Amniotic stem cell (primary cell): ENCODE results near the gene CYP1A1.
"Not testable (repeated sequence)": the region's sequence is repeated elsewhere in the genome, so short reads cannot be mapped to it uniquely, and the experiment has no call there.

ENCODE experiments used
- DNase-seq: peaks from one replicate; lab custom pipeline; 2025; lab: John Stamatoyannopoulos, UW

Gene CYP1A1

GRCh38 chr15:74738239-74738638 is 12.9 kb upstream of the CYP1A1 start:
- DNase-seq, result not testable (repeated sequence)

- DNase-seq, result no peak
Measured at GRCh38 chr15:74735305-74735704, 10.0 kb upstream of the CYP1A1 start.

GRCh38 chr15:74733269-74733668 is 7.9 kb upstream of the CYP1A1 start:
- DNase-seq, result no peak

- no peak for DNase-seq
Measured at GRCh38 chr15:74732846-74733245, 7.5 kb upstream of the CYP1A1 start.

- no peak for DNase-seq
Measured at GRCh38 chr15:74730619-74731316, 5.4 kb upstream of the CYP1A1 start.

GRCh38 chr15:74729372-74729771 is 4.0 kb upstream of the CYP1A1 start:
- not testable (repeated sequence) for DNase-seq

GRCh38 chr15:74728699-74729098 is 3.4 kb upstream of the CYP1A1 start:
- not testable (repeated sequence) for DNase-seq

- DNase-seq, result no peak
Measured at GRCh38 chr15:74727727-74728126, 2.4 kb upstream of the CYP1A1 start.

- DNase-seq, result no peak
Measured at GRCh38 chr15:74726774-74727164, 1.4 kb upstream of the CYP1A1 start.

GRCh38 chr15:74725845-74726773 is 781 bp upstream of the CYP1A1 start:
- no peak for DNase-seq

GRCh38 chr15:74724570-74725224 is 631 bp downstream of the CYP1A1 start:
- no peak for DNase-seq

GRCh38 chr15:74723754-74724334 is 1.5 kb downstream of the CYP1A1 start:
- DNase-seq, result no peak

- no peak for DNase-seq
Measured at GRCh38 chr15:74723187-74723586, 2.1 kb downstream of the CYP1A1 start.

- no peak for DNase-seq
Measured at GRCh38 chr15:74722591-74722990, 2.7 kb downstream of the CYP1A1 start.

- no peak for DNase-seq
Measured at GRCh38 chr15:74716651-74717050, 8.7 kb downstream of the CYP1A1 start.

GRCh38 chr15:74712311-74712710 is 13.0 kb downstream of the CYP1A1 start:
- no peak for DNase-seq

GRCh38 chr15:74710319-74711094 is 14.8 kb downstream of the CYP1A1 start:
- no peak for DNase-seq

- DNase-seq, result no peak
Measured at GRCh38 chr15:74709892-74710291, 15.4 kb downstream of the CYP1A1 start.

- DNase-seq, result no peak
Measured at GRCh38 chr15:74709011-74709410, 16.3 kb downstream of the CYP1A1 start.

- DNase-seq, result no peak
Measured at GRCh38 chr15:74696808-74697207, 28.5 kb downstream of the CYP1A1 start.

GRCh38 chr15:74696398-74696729 is 29.0 kb downstream of the CYP1A1 start:
- no peak for DNase-seq
